ENCODE measurements around the gene SLC35A3.

The SLC35A3 gene

GRCh38 chr1:100076319-100076718 lies 106.5 kb downstream of the SLC35A3 start:
- no peak overlapping the region for H2BK5ac ChIP-seq (ENCODE audit: low read length)
- H3K18ac ChIP-seq (ENCODE audit: low read length) = no peak overlapping the region
- no CpG with 5 or more reads among the region's 2 CpGs for WGBS, 2 donors (ENCODE audit: extremely low coverage in 2 of 2, insufficient read length in 2 of 2, insufficient replicate concordance in 1 of 2)
- H3K9ac ChIP-seq (ENCODE audit: low read depth, low read length, poor library complexity) = no peak overlapping the region
- H2AFZ ChIP-seq (ENCODE audit: low read length) = no peak overlapping the region
- DNase-seq (ENCODE audit: low spot score) = no peak
- no peak overlapping the region for H3K27ac ChIP-seq (replicated peaks; ENCODE audit: low read length)
- H4K8ac ChIP-seq (ENCODE audit: low read depth, low read length) = no peak overlapping the region
- no peak overlapping the region for H2AK5ac ChIP-seq (ENCODE audit: low read depth, low read length)
- no peak overlapping the region for H4K91ac ChIP-seq (ENCODE audit: low read depth, low read length, poor library complexity)
- H3K4me2 ChIP-seq (ENCODE audit: insufficient read depth, low read length, poor library complexity, severe bottlenecking) = no peak overlapping the region
- H3K36me3 ChIP-seq (replicated peaks in 1 of 2; ENCODE audit: control insufficient read depth in 2 of 2, insufficient read depth in 2 of 2, low read length in 2 of 2) = peaks cover 18 to 99% of the 10 kb centered on the region in 2 donors
- H3K27me3 ChIP-seq (ENCODE audit: control insufficient read depth in 3 of 3, insufficient read depth in 3 of 3, low read depth in 1 of 3, low read length in 3 of 3) = no peaks in the 10 kb centered on the region
- H3K23ac ChIP-seq (ENCODE audit: low read depth, low read length, poor library complexity) = no peak overlapping the region
- H3K14ac ChIP-seq (ENCODE audit: low read length) = no peak overlapping the region
- no peak overlapping the region for H2BK120ac ChIP-seq (ENCODE audit: low read depth, low read length)
- no peaks in the 10 kb centered on the region for H3K4me1 ChIP-seq (ENCODE audit: control insufficient read depth in 2 of 2, insufficient read depth in 1 of 2, low read depth in 1 of 2, low read length in 2 of 2)
- H3K79me1 ChIP-seq (ENCODE audit: low read depth, low read length) = no peaks in the 10 kb centered on the region
- no peak overlapping the region for H3K4me3 ChIP-seq (ENCODE audit: low read length in 2 of 2)
- H3K4ac ChIP-seq (ENCODE audit: low read length) = no peak overlapping the region
- H3K9me3 ChIP-seq (replicated peaks in 1 of 2; ENCODE audit: control insufficient read depth in 2 of 2, insufficient read depth in 1 of 2, low read depth in 1 of 2, low read length in 2 of 2) = no peaks in the 10 kb centered on the region
- H2BK15ac ChIP-seq (ENCODE audit: low read length) = no peak overlapping the region
- no peak overlapping the region for H2BK12ac ChIP-seq (ENCODE audit: low read length)

DNA sequence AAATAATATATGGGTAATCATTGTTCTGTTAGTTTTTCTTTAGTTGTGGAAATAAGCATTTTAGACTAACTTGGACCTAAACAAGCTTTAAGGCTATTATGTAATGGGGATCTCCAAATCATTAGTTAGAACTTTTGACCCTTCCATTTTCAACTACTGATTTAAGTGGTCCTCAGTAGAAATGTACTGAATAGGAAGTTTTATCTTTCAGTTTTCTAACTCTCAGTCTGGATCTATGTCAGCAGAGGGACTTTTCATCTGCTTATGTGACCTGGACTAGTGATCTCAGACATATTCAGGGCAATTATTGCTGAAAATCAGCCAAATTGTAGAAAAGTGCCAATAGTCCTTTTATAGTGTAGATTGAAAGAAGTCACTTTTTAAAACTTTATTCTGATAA lies 106.9 kb downstream of the SLC35A3 start:
- H4K91ac ChIP-seq (ENCODE audit: low read depth, low read length, poor library complexity) = no peak overlapping the region
- no peaks in the 10 kb centered on the region for H3K9me3 ChIP-seq (replicated peaks in 1 of 2; ENCODE audit: control insufficient read depth in 2 of 2, insufficient read depth in 1 of 2, low read depth in 1 of 2, low read length in 2 of 2)

DNA sequence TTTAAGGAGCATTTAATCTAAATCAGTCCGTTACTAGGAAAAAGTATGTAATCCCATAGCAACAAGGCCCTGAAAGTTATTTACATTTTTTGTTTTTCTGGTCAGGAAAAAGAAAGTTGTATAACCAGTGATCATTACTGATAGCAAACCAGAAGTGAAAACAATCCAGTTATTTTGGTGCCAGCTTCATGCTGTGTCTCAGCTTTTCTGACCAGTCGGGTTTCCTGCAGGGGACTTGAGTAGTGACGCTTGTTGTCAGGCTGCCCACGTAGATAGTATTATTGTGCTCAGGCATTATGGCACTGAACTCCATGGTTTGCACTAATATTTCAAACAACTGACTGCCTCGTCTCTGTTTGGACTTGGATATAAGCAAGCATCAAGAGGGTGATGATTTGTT lies 107.7 kb downstream of the SLC35A3 start:
- H4K8ac ChIP-seq (ENCODE audit: low read depth, low read length) = no peak overlapping the region
- no peak overlapping the region for H3K18ac ChIP-seq (ENCODE audit: low read length)
- no peak overlapping the region for H3K23ac ChIP-seq (ENCODE audit: low read depth, low read length, poor library complexity)
- no CpG with 5 or more reads among the region's 5 CpGs for WGBS, 2 donors (ENCODE audit: extremely low coverage in 2 of 2, insufficient read length in 2 of 2, insufficient replicate concordance in 1 of 2)
- no peak overlapping the region for H4K91ac ChIP-seq (ENCODE audit: low read depth, low read length, poor library complexity)
- no peak overlapping the region for H2BK5ac ChIP-seq (ENCODE audit: low read length)
- peaks cover 15 to 99% of the 10 kb centered on the region in 2 donors for H3K36me3 ChIP-seq (replicated peaks in 1 of 2; ENCODE audit: control insufficient read depth in 2 of 2, insufficient read depth in 2 of 2, low read length in 2 of 2)
- H3K4me2 ChIP-seq (ENCODE audit: insufficient read depth, low read length, poor library complexity, severe bottlenecking) = no peak overlapping the region
- H2BK120ac ChIP-seq (ENCODE audit: low read depth, low read length) = no peak overlapping the region
- H3K14ac ChIP-seq (ENCODE audit: low read length) = no peak overlapping the region
- no peak overlapping the region for H3K27ac ChIP-seq (replicated peaks; ENCODE audit: low read length)
- no peak overlapping the region for H3K9ac ChIP-seq (ENCODE audit: low read depth, low read length, poor library complexity)
- no peak overlapping the region for H3K4me3 ChIP-seq (ENCODE audit: low read length in 2 of 2)
- DNase-seq (ENCODE audit: low spot score) = no peak
- no peaks in the 10 kb centered on the region for H3K27me3 ChIP-seq (ENCODE audit: control insufficient read depth in 3 of 3, insufficient read depth in 3 of 3, low read depth in 1 of 3, low read length in 3 of 3)
- H2AFZ ChIP-seq (ENCODE audit: low read length) = no peak overlapping the region
- no peaks in the 10 kb centered on the region for H3K9me3 ChIP-seq (replicated peaks in 1 of 2; ENCODE audit: control insufficient read depth in 2 of 2, insufficient read depth in 1 of 2, low read depth in 1 of 2, low read length in 2 of 2)
- no peak overlapping the region for H3K4ac ChIP-seq (ENCODE audit: low read length)
- H3K79me1 ChIP-seq (ENCODE audit: low read depth, low read length) = no peaks in the 10 kb centered on the region
- no peak overlapping the region for H2AK5ac ChIP-seq (ENCODE audit: low read depth, low read length)
- no peaks in the 10 kb centered on the region for H3K4me1 ChIP-seq (ENCODE audit: control insufficient read depth in 2 of 2, insufficient read depth in 1 of 2, low read depth in 1 of 2, low read length in 2 of 2)
- no peak overlapping the region for H2BK12ac ChIP-seq (ENCODE audit: low read length)
- no peak overlapping the region for H2BK15ac ChIP-seq (ENCODE audit: low read length)

More for the DNA sequence above, 106.9 kb downstream of the SLC35A3 start:
- Histone ChIP-seq H3K4me2 (ENCODE audit: insufficient read depth, low read length, poor library complexity, severe bottlenecking) (no peak overlapping the region), H2BK12ac (ENCODE audit: low read length) (no peak overlapping the region), H3K27ac (replicated peaks; ENCODE audit: low read length) (no peak overlapping the region), H2BK120ac (ENCODE audit: low read depth, low read length) (no peak overlapping the region), H2BK5ac (ENCODE audit: low read length) (no peak overlapping the region), H4K8ac (ENCODE audit: low read depth, low read length) (no peak overlapping the region), H3K4me1 (ENCODE audit: control insufficient read depth in 2 of 2, insufficient read depth in 1 of 2, low read depth in 1 of 2, low read length in 2 of 2) (no peaks in the 10 kb centered on the region), H3K4ac (ENCODE audit: low read length) (no peak overlapping the region), H2AK5ac (ENCODE audit: low read depth, low read length) (no peak overlapping the region), H3K9ac (ENCODE audit: low read depth, low read length, poor library complexity) (no peak overlapping the region), H3K36me3 (replicated peaks in 1 of 2; ENCODE audit: control insufficient read depth in 2 of 2, insufficient read depth in 2 of 2, low read length in 2 of 2) (peaks cover 18 to 99% of the 10 kb centered on the region in 2 donors), H3K18ac (ENCODE audit: low read length) (no peak overlapping the region), H3K79me1 (ENCODE audit: low read depth, low read length) (no peaks in the 10 kb centered on the region), H3K27me3 (ENCODE audit: control insufficient read depth in 3 of 3, insufficient read depth in 3 of 3, low read depth in 1 of 3, low read length in 3 of 3) (no peaks in the 10 kb centered on the region), H3K4me3 (ENCODE audit: low read length in 2 of 2) (no peak overlapping the region), H2AFZ (ENCODE audit: low read length) (no peak overlapping the region), H3K14ac (ENCODE audit: low read length) (no peak overlapping the region), H2BK15ac (ENCODE audit: low read length) (no peak overlapping the region), H3K23ac (ENCODE audit: low read depth, low read length, poor library complexity) (no peak overlapping the region)
- DNase-seq (ENCODE audit: low spot score) = no peak

DNA sequence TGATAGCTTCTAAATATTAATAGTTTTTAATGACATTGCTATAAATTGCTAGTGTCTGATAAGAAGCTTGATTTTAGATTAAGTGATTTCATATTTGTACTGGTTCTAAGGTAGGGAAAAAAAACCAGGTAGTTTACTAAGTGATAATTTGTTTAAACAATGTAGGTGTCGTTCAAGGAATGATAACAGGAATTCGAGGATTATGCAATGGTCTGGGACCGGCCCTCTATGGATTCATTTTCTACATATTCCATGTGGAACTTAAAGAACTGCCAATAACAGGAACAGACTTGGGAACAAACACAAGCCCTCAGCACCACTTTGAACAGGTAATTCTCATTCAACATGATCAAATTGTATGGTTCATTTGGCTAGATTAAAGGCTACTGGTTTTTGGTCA lies 110.5 kb downstream of the SLC35A3 start:
- WGBS, 2 donors (ENCODE audit: extremely low coverage in 2 of 2, insufficient read length in 2 of 2, insufficient replicate concordance in 1 of 2) = no CpG with 5 or more reads among the region's 3 CpGs
- H3K4me2 ChIP-seq (ENCODE audit: insufficient read depth, low read length, poor library complexity, severe bottlenecking) = no peak overlapping the region

More for the DNA sequence above, 110.5 kb downstream of the SLC35A3 start:
- H2AFZ ChIP-seq (ENCODE audit: low read length) = no peak overlapping the region
- no peaks in the 10 kb centered on the region for H3K79me1 ChIP-seq (ENCODE audit: low read depth, low read length)
- no peak overlapping the region for H3K18ac ChIP-seq (ENCODE audit: low read length)
- no peak overlapping the region for H4K8ac ChIP-seq (ENCODE audit: low read depth, low read length)
- no peak overlapping the region for H4K91ac ChIP-seq (ENCODE audit: low read depth, low read length, poor library complexity)
- H3K27ac ChIP-seq (replicated peaks; ENCODE audit: low read length) = no peak overlapping the region
- no peak overlapping the region for H3K14ac ChIP-seq (ENCODE audit: low read length)
- H3K4ac ChIP-seq (ENCODE audit: low read length) = no peak overlapping the region
- H3K9me3 ChIP-seq (replicated peaks in 1 of 2; ENCODE audit: control insufficient read depth in 2 of 2, insufficient read depth in 1 of 2, low read depth in 1 of 2, low read length in 2 of 2) = no peaks in the 10 kb centered on the region
- no peaks in the 10 kb centered on the region for H3K27me3 ChIP-seq (ENCODE audit: control insufficient read depth in 3 of 3, insufficient read depth in 3 of 3, low read depth in 1 of 3, low read length in 3 of 3)
- peaks cover 8 to 100% of the 10 kb centered on the region in 2 donors for H3K36me3 ChIP-seq (replicated peaks in 1 of 2; ENCODE audit: control insufficient read depth in 2 of 2, insufficient read depth in 2 of 2, low read length in 2 of 2)
- no peak overlapping the region for H2BK12ac ChIP-seq (ENCODE audit: low read length)
- H2BK15ac ChIP-seq (ENCODE audit: low read length) = no peak overlapping the region
- H3K4me1 ChIP-seq (ENCODE audit: control insufficient read depth in 2 of 2, insufficient read depth in 1 of 2, low read depth in 1 of 2, low read length in 2 of 2) = no peaks in the 10 kb centered on the region
- no peak overlapping the region for H3K23ac ChIP-seq (ENCODE audit: low read depth, low read length, poor library complexity)
- H3K4me3 ChIP-seq (ENCODE audit: low read length in 2 of 2) = no peak overlapping the region
- H3K9ac ChIP-seq (ENCODE audit: low read depth, low read length, poor library complexity) = no peak overlapping the region
- no peak overlapping the region for H2AK5ac ChIP-seq (ENCODE audit: low read depth, low read length)
- no peak overlapping the region for H2BK120ac ChIP-seq (ENCODE audit: low read depth, low read length)
- no peak overlapping the region for H2BK5ac ChIP-seq (ENCODE audit: low read length)
- no peak for DNase-seq (ENCODE audit: low spot score)
